IPS-18a (cell line): ENCODE data around the gene ZNF777.

ENCODE experiments used
- H3K27ac ChIP-seq: one replicate; pipeline ENCODE4 v1.5.1; 2013; ENCODE audit warnings: low read length
- H3K27me3 ChIP-seq: one replicate; pipeline ENCODE4 v1.6.1; 2013; ENCODE audit warnings: mild to moderate bottlenecking, low read length; ENCODE audit not compliant: control insufficient read depth, insufficient read depth
- H3K36me3 ChIP-seq: one replicate; pipeline ENCODE4 v1.6.1; 2013; ENCODE audit warnings: low read depth, low read length; ENCODE audit not compliant: control insufficient read depth
- H3K4me1 ChIP-seq: one replicate; pipeline ENCODE4 v1.6.1; 2013; ENCODE audit warnings: low read depth, low read length; ENCODE audit not compliant: control insufficient read depth
- H3K4me3 ChIP-seq: one replicate; pipeline ENCODE4 v1.5.1; 2013; ENCODE audit warnings: low read length
- H3K9ac ChIP-seq: one replicate; pipeline ENCODE4 v1.6.1; 2013; ENCODE audit warnings: mild to moderate bottlenecking, low read length, moderate library complexity
- H3K9me3 ChIP-seq: one replicate; pipeline ENCODE4 v1.6.1; 2013; ENCODE audit warnings: low read depth, low read length; ENCODE audit not compliant: control insufficient read depth

ZNF777 gene

DNA sequence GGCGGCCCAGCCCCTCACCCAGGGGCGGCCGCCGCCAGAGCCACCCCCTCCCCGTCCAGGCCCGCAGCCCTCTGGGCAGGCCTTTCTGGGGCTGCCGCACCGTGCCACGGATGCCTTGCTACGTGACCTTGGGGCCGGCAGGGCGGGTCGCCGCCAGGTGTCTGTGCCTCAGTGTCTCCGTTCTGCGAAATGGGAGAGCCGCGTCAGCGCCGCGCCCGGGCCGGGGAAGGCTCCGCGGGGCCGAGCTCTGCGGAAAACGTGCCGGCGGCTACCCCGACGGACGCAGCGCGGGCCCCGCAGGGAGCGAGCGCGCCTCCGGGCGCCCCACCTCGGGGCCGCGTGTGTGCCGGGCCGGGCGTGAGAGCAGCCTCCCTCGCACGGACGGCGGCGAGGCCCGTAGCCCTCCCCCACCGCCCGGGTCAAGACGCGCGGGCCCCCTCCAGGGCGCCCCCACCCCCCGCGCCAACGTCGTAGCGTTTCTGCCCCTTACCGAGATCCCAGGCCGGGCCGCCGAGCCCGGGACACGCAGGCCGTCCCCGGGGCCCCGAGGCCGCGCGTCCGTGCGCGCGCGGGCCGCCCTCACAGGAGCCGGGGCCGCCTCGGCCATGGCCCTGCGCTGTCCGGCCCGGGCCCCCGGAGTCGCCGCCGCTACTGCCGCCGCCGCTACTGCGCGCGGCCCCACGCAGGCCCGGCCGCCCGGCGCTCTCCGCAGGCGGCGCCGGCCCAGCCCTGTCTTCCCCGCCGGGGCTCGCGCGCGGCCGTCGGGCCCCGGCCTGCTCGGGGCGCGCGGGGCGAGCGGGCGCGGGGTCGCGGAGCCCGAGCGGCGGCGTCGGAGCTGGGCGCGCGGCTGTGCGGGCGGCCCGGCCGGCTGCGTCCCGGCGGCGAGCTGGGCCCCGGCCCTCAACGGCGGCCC lies 1.1 kb downstream of the ZNF777 start:
- Histone ChIP-seq H3K9me3 (no peaks in the 10 kb centered on the region), H3K9ac (no peak overlapping the region), H3K4me3 (peak overlapping the region; percentile 58), H3K36me3 (peaks cover 5% of the 10 kb centered on the region), H3K27ac (no peak overlapping the region), H3K27me3 (peaks cover 38% of the 10 kb centered on the region), H3K4me1 (no peaks in the 10 kb centered on the region)

DNA sequence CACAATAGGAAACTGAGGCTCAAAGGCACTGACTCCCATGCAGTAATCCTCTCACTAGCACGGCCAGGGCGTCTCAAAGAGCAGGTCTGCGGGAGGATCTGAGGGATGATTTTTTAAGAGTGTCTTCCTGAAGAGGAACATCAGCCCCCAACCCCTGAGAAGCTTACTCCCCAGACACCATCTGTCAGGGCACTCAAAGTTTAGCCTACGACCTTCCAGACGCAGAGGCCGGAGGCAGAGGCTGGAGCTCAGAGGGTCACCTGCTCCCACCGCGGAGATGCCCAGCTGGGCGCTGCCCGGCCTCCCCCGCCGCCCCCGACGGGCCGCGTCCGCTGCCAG lies 1.7 kb downstream of the ZNF777 start:
- Histone ChIP-seq H3K4me1 (no peaks in the 10 kb centered on the region), H3K9me3 (no peaks in the 10 kb centered on the region), H3K9ac (no peak overlapping the region), H3K27ac (no peak overlapping the region), H3K27me3 (peaks cover 38% of the 10 kb centered on the region), H3K4me3 (peak overlapping the region; percentile 56), H3K36me3 (peaks cover 11% of the 10 kb centered on the region)

DNA sequence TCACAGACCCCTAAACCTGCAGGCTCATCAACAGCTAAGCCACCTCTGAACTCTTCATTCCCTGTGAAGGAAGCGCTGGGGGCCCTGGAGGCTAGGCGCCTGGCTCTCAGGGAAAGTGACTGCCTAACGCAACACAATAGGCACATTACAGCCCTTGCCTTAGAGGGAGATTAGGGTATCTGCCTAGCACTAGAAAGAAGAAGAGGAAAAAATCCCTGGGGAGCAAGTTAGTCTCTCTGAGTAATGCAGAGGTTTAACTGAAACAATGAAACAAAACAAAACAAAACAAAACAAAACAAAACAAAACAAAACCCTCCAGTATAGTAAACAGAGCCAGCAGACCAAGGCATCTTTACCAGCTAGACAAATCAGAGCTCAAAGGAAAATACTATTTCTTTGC lies 2.6 kb downstream of the ZNF777 start:
- Histone ChIP-seq H3K36me3 (peaks cover 14% of the 10 kb centered on the region), H3K9ac (no peak overlapping the region), H3K27me3 (peaks cover 38% of the 10 kb centered on the region), H3K9me3 (no peaks in the 10 kb centered on the region), H3K4me1 (no peaks in the 10 kb centered on the region), H3K27ac (no peak overlapping the region), H3K4me3 (no peak overlapping the region)

GRCh38 chr7:149457766-149458165 lies 3.1 kb downstream of the ZNF777 start:
- Histone ChIP-seq H3K9ac (no peak overlapping the region), H3K4me3 (no peak overlapping the region), H3K27ac (no peak overlapping the region), H3K36me3 (peaks cover 15% of the 10 kb centered on the region), H3K27me3 (peaks cover 38% of the 10 kb centered on the region), H3K9me3 (no peaks in the 10 kb centered on the region), H3K4me1 (no peaks in the 10 kb centered on the region)

DNA sequence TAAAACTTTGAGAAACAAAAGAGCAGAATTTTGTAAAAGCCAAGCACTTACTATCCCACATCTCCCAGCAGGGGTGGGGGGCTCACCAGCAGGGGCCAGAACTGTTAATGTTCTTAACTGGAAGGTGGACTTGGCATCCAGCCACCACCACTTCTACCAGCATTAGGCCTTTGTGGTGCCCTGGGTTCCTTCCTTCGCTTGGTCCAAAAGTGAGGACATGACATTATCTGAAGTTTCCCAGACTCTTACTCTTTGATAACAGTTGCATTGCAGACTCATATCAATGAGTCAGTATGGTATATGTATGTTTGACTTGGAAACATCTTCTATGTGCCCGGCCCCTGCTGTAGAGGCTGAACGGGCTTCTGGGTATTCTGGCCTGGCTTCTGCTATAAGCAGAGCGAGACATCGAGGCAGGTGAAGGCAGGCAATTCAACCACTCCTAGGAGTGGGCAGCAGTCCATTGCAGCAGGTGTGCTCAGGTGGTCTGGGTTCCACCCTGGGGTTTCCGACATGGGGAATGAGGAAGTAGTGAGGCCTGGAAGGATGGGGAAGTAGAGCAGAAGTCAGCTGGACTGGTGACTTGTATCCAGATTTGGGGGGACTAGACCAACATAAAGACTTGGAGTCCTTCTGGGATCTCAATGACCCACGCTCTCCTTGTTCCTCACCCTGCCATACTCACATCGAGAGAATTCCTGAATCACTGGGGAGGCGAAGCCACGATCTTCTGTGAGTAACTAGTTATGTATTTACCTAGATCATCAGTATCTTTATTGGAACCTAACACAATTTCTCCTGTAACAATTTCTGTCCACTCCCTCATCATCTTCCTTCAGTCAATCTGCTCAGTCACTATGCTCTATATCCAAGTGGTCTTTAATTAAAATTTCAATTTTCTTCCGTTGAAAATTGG lies 4.1 kb downstream of the ZNF777 start:
- Histone ChIP-seq H3K9ac (no peak overlapping the region), H3K27ac (no peak overlapping the region), H3K36me3 (peaks cover 17% of the 10 kb centered on the region), H3K9me3 (no peaks in the 10 kb centered on the region), H3K27me3 (peaks cover 28% of the 10 kb centered on the region), H3K4me3 (no peak overlapping the region), H3K4me1 (no peaks in the 10 kb centered on the region)

DNA sequence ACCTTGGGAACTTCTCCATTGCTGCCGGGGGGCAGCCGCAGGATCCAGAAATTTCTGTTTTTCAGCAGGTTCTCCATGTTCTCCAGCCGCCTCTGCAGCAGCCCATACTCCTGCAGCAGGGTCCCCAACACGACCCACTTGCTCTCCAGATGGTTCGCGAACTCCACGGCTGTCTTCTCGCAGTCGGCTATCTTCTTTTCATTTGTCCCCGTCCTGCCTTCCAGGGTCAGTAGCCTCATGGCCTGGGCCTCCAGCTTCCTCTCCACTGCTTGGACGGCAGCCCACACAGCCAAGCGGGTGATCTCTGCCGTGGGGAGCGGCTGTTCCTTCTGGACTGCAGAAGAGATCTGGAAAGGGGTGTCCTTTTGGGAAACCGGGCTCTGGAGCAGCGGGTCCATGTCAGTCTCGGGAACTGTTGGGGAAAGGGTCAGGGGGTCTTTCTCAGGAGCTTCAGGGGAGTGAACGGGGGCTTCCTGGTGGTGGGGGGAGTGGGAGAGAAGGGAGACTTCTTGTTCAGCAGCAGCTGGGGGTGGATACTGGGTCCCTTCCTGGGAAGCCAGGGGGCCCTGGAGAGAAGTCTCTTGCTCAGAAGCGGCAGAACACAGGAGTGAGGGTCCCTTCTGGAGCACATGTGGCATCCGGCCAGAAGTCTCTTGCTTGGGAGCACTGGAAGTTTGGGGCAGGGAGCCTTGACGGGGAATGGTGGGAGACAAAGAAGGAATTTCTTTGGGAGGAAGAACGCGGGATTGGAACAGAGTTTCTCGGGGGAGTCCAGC lies 5.5 kb downstream of the ZNF777 start:
- Histone ChIP-seq H3K9me3 (no peaks in the 10 kb centered on the region), H3K4me1 (no peaks in the 10 kb centered on the region)

GRCh38 chr7:149454750-149455149 lies 6.1 kb downstream of the ZNF777 start:
- no peak overlapping the region for H3K27ac ChIP-seq
- no peaks in the 10 kb centered on the region for H3K4me1 ChIP-seq
- no peaks in the 10 kb centered on the region for H3K9me3 ChIP-seq
- H3K27me3 ChIP-seq = peaks cover 16% of the 10 kb centered on the region
- H3K9ac ChIP-seq = no peak overlapping the region
- peaks cover 32% of the 10 kb centered on the region for H3K36me3 ChIP-seq
- no peak overlapping the region for H3K4me3 ChIP-seq

More for the DNA sequence above, 5.5 kb downstream of the ZNF777 start:
- H3K4me3 ChIP-seq = no peak overlapping the region
- peaks cover 26% of the 10 kb centered on the region for H3K36me3 ChIP-seq
- no peak overlapping the region for H3K9ac ChIP-seq
- no peak overlapping the region for H3K27ac ChIP-seq
- H3K27me3 ChIP-seq = peaks cover 16% of the 10 kb centered on the region

GRCh38 chr7:149454006-149454405 lies 6.9 kb downstream of the ZNF777 start:
- Histone ChIP-seq H3K4me3 (no peak overlapping the region), H3K9ac (no peak overlapping the region), H3K27ac (no peak overlapping the region), H3K36me3 (peaks cover 37% of the 10 kb centered on the region), H3K27me3 (peaks cover 11% of the 10 kb centered on the region), H3K4me1 (no peaks in the 10 kb centered on the region), H3K9me3 (no peaks in the 10 kb centered on the region)

DNA sequence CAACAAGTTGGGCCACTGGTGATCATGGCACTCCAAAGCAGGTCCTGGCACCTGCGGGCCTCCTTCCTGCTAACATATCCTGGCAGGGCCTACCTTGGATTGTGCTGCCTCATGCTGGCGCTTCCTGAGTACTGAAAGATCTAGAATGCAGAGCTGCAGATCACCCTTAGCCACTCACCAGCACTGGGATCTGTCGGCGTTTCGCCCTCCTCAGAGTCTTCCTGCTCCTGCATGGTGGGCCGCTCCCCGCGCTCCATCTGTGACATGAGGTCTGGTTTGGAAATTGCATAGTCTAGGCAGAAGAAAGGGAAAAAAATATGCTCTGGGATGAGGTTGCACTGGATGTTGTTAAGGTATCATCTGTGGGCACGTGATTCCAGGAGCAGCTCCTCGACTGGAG lies 10.0 kb downstream of the ZNF777 start:
- no peaks in the 10 kb centered on the region for H3K9me3 ChIP-seq
- no peak overlapping the region for H3K27ac ChIP-seq
- H3K9ac ChIP-seq = no peak overlapping the region
- H3K36me3 ChIP-seq = peaks cover 39% of the 10 kb centered on the region
- no peak overlapping the region for H3K4me3 ChIP-seq
- H3K4me1 ChIP-seq = no peaks in the 10 kb centered on the region
- H3K27me3 ChIP-seq = no peaks in the 10 kb centered on the region

DNA sequence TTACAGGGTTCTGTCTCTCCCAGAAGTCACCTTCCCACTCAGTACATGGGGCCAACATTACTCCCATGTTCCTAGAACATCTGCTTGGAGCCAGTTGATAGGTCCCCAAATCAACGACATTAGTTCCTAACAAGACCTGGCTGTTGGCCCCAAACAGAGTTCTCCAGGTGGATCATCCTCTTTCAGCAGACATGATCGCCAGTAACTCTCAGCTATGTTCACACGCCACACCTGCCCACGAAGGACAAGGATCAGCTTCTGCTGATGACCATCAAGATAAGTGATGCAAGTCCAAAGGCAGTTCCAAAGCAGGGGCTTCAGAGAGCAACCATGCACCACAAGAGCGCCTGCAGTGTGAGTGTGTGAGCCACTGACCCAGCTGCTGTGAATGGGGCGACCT lies 11.0 kb downstream of the ZNF777 start:
- no peaks in the 10 kb centered on the region for H3K9me3 ChIP-seq
- H3K36me3 ChIP-seq = peaks cover 39% of the 10 kb centered on the region

GRCh38 chr7:149448961-149449360 lies 11.9 kb downstream of the ZNF777 start:
- Histone ChIP-seq H3K36me3 (peaks cover 30% of the 10 kb centered on the region), H3K9ac (no peak overlapping the region), H3K9me3 (no peaks in the 10 kb centered on the region), H3K27me3 (no peaks in the 10 kb centered on the region), H3K27ac (no peak overlapping the region), H3K4me3 (no peak overlapping the region), H3K4me1 (no peaks in the 10 kb centered on the region)

More for the DNA sequence above, 11.0 kb downstream of the ZNF777 start:
- Histone ChIP-seq H3K4me1 (no peaks in the 10 kb centered on the region), H3K27ac (no peak overlapping the region), H3K4me3 (no peak overlapping the region), H3K27me3 (no peaks in the 10 kb centered on the region), H3K9ac (no peak overlapping the region)
